ENCODE results near the gene MCF2L.
"Not testable (repeated sequence)": the region's sequence is repeated elsewhere in the genome, so short reads cannot be mapped to it uniquely, and the experiment has no call there.

The MCF2L gene

DNA sequence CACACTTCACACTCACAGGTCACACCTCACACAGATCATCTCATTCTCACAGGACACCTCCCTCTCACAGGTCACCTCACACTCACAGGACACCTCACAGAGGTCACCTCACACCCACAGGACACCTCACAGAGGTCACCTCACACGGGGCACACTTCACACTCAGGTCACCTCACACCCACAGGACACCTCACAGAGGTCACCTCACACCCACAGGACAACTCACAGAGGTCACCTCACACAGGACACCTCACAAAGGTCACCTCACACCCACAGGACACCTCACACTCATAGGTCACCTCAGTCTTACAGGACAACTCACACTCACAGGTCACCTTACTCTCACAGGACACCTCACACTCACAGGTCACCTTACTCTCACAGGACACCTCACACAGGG is 143.5 kb downstream of the MCF2L start:
- not testable (repeated sequence) for H3K4me1 ChIP-seq (ENCODE audit: control insufficient read depth, insufficient read depth, low read length); H3K9me3 ChIP-seq (ENCODE audit: control insufficient read depth, insufficient read depth, low read length); H3K9ac ChIP-seq (ENCODE audit: low read depth, low read length); H3K36me3 ChIP-seq (ENCODE audit: control insufficient read depth, insufficient read depth, low read length); H3K4me3 ChIP-seq (ENCODE audit: low read depth, low read length)
- H3K27me3 ChIP-seq (ENCODE audit: control insufficient read depth, insufficient read depth, low read length), result peaks cover 25% of the 10 kb centered on the region

DNA sequence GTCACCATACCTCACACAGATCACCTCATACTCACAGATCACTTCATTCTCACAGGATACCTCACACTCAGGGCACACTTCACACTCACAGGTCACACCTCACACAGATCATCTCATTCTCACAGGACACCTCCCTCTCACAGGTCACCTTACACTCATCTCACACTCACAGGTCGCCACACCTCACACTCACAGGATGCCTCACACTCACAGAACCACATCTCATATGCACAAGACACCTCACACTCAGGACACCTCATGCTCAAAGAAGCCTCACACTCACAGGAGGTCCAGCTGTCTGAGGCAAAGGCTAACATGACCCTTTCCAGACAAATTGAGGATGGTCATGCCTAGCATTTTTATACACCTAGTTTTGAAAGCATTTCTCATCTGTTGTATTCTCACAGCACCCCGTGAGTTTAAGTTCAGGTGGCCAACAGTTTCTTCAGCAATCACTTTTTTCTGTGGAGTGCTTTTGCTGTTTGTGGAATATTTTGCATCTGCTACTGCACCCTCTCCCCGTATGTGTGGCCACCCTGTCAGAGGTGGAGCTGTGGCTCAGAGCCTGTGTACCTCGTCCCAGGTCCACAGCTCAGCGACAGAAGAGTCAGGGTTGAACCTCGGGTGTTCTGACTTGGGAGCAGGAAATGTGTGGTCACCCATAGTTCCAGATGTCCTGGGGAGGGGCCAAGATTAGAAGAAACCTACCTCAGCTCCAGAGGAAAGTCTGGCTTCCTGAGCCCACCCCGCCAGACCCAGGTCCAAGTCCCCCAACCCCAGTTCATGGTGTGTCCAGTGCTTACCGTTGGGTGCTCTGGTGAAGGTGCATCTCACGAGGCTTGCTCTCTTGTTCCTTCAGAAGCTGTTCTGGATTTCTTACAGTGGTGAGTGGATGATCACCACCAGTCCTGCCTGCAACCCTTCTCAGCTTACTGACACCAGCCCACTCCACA is 144.2 kb downstream of the MCF2L start:
- no peak overlapping the region for H3K9ac ChIP-seq (ENCODE audit: low read depth, low read length)
- no peak overlapping the region for H3K4me3 ChIP-seq (ENCODE audit: low read depth, low read length)
- no peaks in the 10 kb centered on the region for H3K9me3 ChIP-seq (ENCODE audit: control insufficient read depth, insufficient read depth, low read length)
- H3K4me1 ChIP-seq (ENCODE audit: control insufficient read depth, insufficient read depth, low read length), result no peaks in the 10 kb centered on the region
- peaks cover 25% of the 10 kb centered on the region for H3K27me3 ChIP-seq (ENCODE audit: control insufficient read depth, insufficient read depth, low read length)
- no peaks in the 10 kb centered on the region for H3K36me3 ChIP-seq (ENCODE audit: control insufficient read depth, insufficient read depth, low read length)

DNA sequence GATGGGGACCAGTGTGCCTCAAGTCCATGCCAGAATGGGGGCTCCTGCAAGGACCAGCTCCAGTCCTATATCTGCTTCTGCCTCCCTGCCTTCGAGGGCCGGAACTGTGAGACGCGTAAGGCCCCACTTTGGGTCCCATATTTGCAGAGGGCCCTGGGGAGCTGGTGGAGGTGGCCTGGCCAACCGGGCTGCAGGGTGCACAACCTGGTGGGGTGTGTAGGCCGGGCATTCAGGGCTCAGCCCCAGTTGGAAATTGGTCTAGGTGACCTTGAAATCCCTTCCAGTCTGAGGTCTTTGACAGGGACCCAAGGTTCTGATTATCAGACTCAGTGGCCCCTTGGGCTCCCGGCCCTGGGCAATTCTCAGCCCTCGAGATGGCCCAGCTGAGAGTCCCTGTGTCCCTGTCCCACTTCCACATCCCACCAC is 144.8 kb downstream of the MCF2L start:
- H3K4me3 ChIP-seq (ENCODE audit: low read depth, low read length), result no peak overlapping the region
- no peak overlapping the region for H3K9ac ChIP-seq (ENCODE audit: low read depth, low read length)
- no peaks in the 10 kb centered on the region for H3K9me3 ChIP-seq (ENCODE audit: control insufficient read depth, insufficient read depth, low read length)

DNA sequence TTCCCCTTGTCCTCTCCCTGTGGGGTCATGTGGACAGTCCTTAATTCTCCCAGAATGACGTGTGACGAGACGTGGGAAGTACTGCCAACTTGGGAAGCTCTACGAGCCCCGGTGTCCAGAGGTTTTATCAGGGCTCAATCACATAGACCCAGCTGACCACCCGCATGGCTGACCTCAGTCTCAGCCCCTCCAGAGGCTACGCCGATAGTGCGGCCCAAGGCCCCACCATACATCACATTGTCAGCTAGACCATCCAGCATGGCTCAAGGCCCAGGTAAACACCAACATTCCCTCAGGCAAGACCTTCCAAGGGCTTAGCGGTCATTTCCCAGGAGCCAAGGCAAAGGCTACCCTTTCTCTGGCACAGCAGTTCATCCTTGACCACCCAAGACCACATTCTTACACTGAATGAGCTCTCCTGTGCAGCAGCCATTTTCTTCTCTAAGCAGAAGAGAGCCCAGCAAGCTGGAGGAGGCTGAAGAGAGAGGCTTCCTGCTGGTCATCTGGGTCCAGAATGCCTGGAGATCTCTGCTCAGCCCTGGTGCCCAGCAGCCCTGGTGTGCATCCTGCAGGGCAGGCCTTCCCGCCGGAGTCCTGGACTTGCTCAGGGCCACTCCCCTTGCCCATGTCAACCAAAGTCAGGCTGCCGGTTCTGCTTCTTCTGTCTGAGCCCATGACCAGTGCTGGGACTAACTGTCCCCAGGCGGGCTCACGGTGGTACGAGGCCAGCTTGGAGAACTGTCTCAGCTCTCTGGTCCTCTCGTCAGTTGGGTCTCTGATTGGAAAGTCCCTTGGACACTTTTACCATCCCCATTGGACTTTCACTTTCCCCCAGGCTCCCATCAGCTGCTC is 145.7 kb downstream of the MCF2L start:
- no peaks in the 10 kb centered on the region for H3K9me3 ChIP-seq (ENCODE audit: control insufficient read depth, insufficient read depth, low read length)
- no peak overlapping the region for H3K9ac ChIP-seq (ENCODE audit: low read depth, low read length)
- H3K36me3 ChIP-seq (ENCODE audit: control insufficient read depth, insufficient read depth, low read length), result no peaks in the 10 kb centered on the region
- H3K4me1 ChIP-seq (ENCODE audit: control insufficient read depth, insufficient read depth, low read length), result no peaks in the 10 kb centered on the region
- no peak overlapping the region for H3K4me3 ChIP-seq (ENCODE audit: low read depth, low read length)
- H3K27me3 ChIP-seq (ENCODE audit: control insufficient read depth, insufficient read depth, low read length), result peaks cover 18% of the 10 kb centered on the region

More for the DNA sequence above, 144.8 kb downstream of the MCF2L start:
- Histone ChIP-seq H3K27me3 (ENCODE audit: control insufficient read depth, insufficient read depth, low read length) (peaks cover 25% of the 10 kb centered on the region), H3K4me1 (ENCODE audit: control insufficient read depth, insufficient read depth, low read length) (no peaks in the 10 kb centered on the region), H3K36me3 (ENCODE audit: control insufficient read depth, insufficient read depth, low read length) (no peaks in the 10 kb centered on the region)

DNA sequence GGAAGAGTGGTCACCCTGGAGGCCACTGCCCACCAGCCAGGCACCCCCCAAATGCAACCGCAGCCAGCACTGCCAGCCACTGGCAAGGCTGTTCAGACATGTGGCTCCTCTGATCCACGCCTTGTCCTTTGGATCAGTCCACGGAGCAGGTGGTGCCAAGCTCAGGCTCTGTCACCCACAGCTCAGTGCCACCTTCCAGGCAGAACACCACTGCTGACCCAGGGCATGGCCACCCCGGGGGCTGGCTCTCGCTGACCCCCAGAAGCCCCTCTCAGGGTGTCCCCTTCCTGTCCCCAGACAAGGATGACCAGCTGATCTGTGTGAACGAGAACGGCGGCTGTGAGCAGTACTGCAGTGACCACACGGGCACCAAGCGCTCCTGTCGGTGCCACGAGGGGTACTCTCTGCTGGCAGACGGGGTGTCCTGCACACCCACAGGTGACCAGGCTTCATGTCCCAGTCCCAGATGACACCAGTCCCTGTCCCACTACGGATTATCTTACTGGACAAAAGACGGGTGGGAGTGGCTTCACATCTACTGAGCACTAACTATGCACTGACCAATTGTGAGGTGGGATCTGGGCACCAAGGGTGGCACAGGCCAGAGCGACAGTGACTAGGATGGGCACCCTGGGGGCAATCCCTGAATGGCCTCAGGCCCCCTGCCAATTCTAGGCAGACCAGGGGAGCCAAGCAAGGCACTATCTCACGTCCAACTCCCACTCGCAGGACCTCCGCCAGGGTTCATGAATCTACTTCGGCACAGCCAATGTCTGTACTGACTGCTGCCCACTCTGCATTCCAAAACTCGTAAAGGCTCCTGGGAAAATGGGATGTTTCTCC is 146.6 kb downstream of the MCF2L start:
- Histone ChIP-seq H3K9ac (ENCODE audit: low read depth, low read length) (no peak overlapping the region), H3K9me3 (ENCODE audit: control insufficient read depth, insufficient read depth, low read length) (no peaks in the 10 kb centered on the region), H3K36me3 (ENCODE audit: control insufficient read depth, insufficient read depth, low read length) (no peaks in the 10 kb centered on the region), H3K27me3 (ENCODE audit: control insufficient read depth, insufficient read depth, low read length) (peaks cover 11% of the 10 kb centered on the region), H3K4me3 (ENCODE audit: low read depth, low read length) (no peak overlapping the region), H3K4me1 (ENCODE audit: control insufficient read depth, insufficient read depth, low read length) (no peaks in the 10 kb centered on the region)

DNA sequence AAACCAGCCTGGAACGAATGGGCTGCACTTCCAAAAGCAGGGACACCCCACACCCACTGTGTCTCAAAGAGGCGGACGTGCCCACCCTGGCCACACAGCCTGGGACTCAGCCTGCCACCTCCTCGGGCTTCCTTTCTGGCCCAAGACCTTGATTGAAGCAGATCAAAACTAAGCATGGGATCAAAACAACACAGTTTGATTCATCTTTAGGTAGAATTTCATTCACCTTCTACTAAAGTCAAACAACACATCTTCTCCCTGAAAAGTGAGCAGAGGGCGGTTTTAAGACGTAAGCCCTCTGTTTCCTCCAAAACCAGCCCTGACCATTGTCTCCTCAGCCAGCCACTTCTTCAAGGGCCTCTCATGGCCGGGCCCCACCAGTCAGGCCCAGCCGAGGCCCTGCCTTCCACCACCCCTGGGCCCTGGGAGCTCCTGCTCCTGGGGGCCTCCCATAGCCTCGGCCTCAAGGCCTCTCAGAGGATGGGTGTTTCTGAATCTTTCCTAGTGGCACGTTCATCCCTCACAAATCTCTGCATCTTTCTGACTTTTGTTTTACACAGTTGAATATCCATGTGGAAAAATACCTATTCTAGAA is 147.3 kb downstream of the MCF2L start:
- Histone ChIP-seq H3K4me1 (ENCODE audit: control insufficient read depth, insufficient read depth, low read length) (no peaks in the 10 kb centered on the region), H3K9me3 (ENCODE audit: control insufficient read depth, insufficient read depth, low read length) (no peaks in the 10 kb centered on the region), H3K36me3 (ENCODE audit: control insufficient read depth, insufficient read depth, low read length) (no peaks in the 10 kb centered on the region), H3K4me3 (ENCODE audit: low read depth, low read length) (no peak overlapping the region), H3K9ac (ENCODE audit: low read depth, low read length) (no peak overlapping the region), H3K27me3 (ENCODE audit: control insufficient read depth, insufficient read depth, low read length) (peaks cover 4% of the 10 kb centered on the region)

DNA sequence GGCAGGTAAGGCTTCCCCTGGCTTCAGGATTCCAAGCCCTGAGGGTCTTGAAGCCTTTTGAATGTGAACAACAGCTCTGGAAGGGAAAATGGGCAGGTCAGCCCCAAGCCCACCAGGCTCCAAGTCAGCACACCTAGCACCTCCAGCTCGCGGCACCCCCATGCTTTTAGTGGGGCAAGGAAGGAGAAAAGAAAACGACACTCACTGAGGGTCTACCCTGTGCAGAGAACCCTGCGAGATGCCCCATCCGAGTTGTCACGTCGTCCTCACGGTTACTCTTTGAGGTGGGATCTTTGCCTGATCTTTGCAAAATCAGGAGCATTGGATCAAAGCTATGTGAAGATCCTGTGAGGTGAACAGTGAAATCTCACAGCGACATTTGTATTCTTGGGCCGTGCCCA is 147.9 kb downstream of the MCF2L start:
- Histone ChIP-seq H3K4me1 (ENCODE audit: control insufficient read depth, insufficient read depth, low read length) (no peaks in the 10 kb centered on the region), H3K4me3 (ENCODE audit: low read depth, low read length) (no peak overlapping the region), H3K9me3 (ENCODE audit: control insufficient read depth, insufficient read depth, low read length) (no peaks in the 10 kb centered on the region), H3K9ac (ENCODE audit: low read depth, low read length) (no peak overlapping the region), H3K27me3 (ENCODE audit: control insufficient read depth, insufficient read depth, low read length) (peaks cover 2% of the 10 kb centered on the region), H3K36me3 (ENCODE audit: control insufficient read depth, insufficient read depth, low read length) (no peaks in the 10 kb centered on the region)

DNA sequence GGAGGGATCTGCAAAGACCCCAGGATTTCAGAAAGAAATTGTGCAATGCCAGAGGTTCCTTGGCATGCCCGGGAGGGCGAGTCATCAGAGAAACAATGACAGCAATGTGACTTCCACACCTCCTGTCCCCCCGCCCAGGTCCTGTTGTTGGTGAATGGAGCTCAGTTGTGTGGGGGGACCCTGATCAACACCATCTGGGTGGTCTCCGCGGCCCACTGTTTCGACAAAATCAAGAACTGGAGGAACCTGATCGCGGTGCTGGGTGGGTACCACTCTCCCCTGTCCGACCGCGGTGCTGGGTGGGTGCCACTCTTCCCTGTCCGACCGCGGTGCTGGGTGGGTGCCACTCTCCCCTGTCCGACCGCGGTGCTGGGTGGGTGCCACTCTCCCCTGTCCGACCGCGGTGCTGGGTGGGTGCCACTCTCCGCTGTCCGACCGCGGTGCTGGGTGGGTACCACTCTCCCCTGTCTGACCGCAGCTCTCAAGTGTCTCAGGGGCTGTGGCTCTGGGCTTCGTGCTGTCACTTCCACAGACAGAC is 148.4 kb downstream of the MCF2L start:
- H3K4me1 ChIP-seq (ENCODE audit: control insufficient read depth, insufficient read depth, low read length), result no peaks in the 10 kb centered on the region
- H3K4me3 ChIP-seq (ENCODE audit: low read depth, low read length), result no peak overlapping the region
- no peaks in the 10 kb centered on the region for H3K9me3 ChIP-seq (ENCODE audit: control insufficient read depth, insufficient read depth, low read length)
- no peak overlapping the region for H3K9ac ChIP-seq (ENCODE audit: low read depth, low read length)
- H3K27me3 ChIP-seq (ENCODE audit: control insufficient read depth, insufficient read depth, low read length), result no peaks in the 10 kb centered on the region
- H3K36me3 ChIP-seq (ENCODE audit: control insufficient read depth, insufficient read depth, low read length), result no peaks in the 10 kb centered on the region

DNA sequence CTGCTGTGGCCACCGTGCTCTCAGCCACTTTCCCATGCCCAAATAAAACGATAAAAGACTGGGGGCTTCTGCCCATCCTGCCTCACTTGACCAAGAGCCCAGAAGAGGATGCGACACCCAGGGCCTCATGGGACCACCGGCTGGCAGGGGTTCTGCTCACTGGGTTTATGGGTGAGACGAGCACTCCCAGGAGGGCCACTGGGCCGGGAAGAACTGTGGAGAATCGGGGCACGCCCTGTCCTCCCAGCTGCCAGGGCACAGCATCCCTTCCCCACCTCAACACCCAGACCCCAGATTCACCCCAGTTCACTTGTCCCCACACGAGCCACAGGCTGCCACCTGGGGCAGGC is 148.9 kb downstream of the MCF2L start:
- H3K9me3 ChIP-seq (ENCODE audit: control insufficient read depth, insufficient read depth, low read length), result no peaks in the 10 kb centered on the region
- no peak overlapping the region for H3K4me3 ChIP-seq (ENCODE audit: low read depth, low read length)
- H3K27me3 ChIP-seq (ENCODE audit: control insufficient read depth, insufficient read depth, low read length), result no peaks in the 10 kb centered on the region
- H3K9ac ChIP-seq (ENCODE audit: low read depth, low read length), result no peak overlapping the region
- no peaks in the 10 kb centered on the region for H3K4me1 ChIP-seq (ENCODE audit: control insufficient read depth, insufficient read depth, low read length)
- H3K36me3 ChIP-seq (ENCODE audit: control insufficient read depth, insufficient read depth, low read length), result no peaks in the 10 kb centered on the region

DNA sequence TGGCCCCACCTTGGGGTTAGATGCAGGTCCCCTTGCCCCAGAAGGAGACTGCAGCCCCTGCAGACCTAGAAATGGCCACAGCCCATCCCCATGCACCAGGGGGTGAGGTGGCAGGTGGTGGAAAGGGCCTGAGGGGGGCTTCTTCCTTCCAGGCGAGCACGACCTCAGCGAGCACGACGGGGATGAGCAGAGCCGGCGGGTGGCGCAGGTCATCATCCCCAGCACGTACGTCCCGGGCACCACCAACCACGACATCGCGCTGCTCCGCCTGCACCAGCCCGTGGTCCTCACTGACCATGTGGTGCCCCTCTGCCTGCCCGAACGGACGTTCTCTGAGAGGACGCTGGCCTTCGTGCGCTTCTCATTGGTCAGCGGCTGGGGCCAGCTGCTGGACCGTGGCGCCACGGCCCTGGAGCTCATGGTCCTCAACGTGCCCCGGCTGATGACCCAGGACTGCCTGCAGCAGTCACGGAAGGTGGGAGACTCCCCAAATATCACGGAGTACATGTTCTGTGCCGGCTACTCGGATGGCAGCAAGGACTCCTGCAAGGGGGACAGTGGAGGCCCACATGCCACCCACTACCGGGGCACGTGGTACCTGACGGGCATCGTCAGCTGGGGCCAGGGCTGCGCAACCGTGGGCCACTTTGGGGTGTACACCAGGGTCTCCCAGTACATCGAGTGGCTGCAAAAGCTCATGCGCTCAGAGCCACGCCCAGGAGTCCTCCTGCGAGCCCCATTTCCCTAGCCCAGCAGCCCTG is 149.4 kb downstream of the MCF2L start:
- H3K9me3 ChIP-seq (ENCODE audit: control insufficient read depth, insufficient read depth, low read length), result no peaks in the 10 kb centered on the region
- no peak overlapping the region for H3K4me3 ChIP-seq (ENCODE audit: low read depth, low read length)
- H3K36me3 ChIP-seq (ENCODE audit: control insufficient read depth, insufficient read depth, low read length), result no peaks in the 10 kb centered on the region
- H3K4me1 ChIP-seq (ENCODE audit: control insufficient read depth, insufficient read depth, low read length), result no peaks in the 10 kb centered on the region
- H3K27me3 ChIP-seq (ENCODE audit: control insufficient read depth, insufficient read depth, low read length), result no peaks in the 10 kb centered on the region
- no peak overlapping the region for H3K9ac ChIP-seq (ENCODE audit: low read depth, low read length)
